Skeletal muscle cell (primary cell): ENCODE results near the gene GPR152.

Experiments used
- DNase-seq: peaks from one replicate; pipeline ENCODE4 v3.0.0-alpha.2; 2010; ENCODE audit warnings: low read depth
- H3K4me3 ChIP-seq: 2 replicates; pipeline ENCODE4 v1.5.1; 2011; ENCODE audit warnings: low read depth, mild to moderate bottlenecking, control low read depth, low read length, moderate library complexity

Gene GPR152, protein sequence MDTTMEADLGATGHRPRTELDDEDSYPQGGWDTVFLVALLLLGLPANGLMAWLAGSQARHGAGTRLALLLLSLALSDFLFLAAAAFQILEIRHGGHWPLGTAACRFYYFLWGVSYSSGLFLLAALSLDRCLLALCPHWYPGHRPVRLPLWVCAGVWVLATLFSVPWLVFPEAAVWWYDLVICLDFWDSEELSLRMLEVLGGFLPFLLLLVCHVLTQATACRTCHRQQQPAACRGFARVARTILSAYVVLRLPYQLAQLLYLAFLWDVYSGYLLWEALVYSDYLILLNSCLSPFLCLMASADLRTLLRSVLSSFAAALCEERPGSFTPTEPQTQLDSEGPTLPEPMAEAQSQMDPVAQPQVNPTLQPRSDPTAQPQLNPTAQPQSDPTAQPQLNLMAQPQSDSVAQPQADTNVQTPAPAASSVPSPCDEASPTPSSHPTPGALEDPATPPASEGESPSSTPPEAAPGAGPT

DNA sequence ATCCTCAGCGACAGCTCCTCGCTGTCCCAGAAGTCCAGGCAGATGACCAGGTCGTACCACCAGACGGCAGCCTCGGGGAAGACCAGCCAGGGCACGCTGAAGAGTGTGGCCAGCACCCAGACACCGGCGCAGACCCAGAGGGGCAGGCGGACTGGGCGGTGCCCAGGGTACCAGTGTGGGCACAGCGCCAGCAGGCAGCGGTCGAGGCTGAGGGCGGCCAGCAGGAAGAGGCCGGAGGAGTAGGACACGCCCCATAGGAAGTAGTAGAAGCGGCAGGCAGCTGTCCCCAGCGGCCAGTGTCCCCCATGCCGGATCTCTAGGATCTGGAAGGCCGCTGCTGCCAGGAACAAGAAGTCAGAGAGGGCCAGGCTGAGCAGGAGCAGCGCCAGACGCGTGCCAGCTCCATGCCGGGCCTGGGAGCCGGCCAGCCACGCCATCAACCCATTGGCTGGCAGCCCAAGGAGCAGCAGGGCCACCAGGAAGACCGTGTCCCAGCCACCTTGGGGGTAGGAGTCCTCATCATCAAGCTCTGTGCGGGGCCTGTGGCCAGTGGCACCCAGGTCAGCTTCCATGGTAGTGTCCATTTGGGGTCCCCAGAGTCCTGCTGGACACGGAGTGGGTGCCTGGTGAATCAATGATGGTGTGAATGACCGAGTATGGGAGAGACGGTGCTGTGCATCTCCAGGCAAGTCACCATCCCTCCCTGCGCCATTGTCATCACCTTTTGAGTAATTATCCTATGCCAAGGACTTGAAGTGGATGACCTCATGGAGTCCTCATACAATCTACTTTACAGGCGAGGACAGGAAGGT lies at the start of gene GPR152:
TSS of gene GPR152 (minus strand) at position 589 of the 812 bp plus-strand sequence. CDS start at position 584, 5 bp downstream.
- no peak within 1 kb of the TSS for H3K4me3 ChIP-seq
- no peak for DNase-seq

DNA sequence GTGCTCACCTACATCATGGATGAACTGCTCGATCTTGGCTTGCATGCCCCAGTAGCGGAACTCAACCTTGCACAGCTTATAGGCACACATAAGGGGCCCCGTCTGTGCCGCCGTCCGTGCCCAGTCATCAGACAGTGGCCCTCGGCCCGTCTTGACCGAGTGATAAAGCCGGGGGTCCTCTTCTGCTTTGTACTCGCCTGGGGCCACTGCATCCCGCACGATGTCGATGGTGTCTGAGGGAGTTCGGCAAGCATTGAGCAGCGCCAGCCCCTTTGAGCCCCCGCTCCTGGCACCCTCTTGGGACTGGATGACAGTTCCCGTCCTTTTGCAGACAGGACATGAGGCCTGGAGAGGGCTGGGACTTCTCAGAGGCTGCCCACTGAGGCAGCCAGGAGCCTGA lies 49.3 kb upstream of the GPR152 start:
- no peak overlapping the region for H3K4me3 ChIP-seq
- DNase-seq: no peak

DNA sequence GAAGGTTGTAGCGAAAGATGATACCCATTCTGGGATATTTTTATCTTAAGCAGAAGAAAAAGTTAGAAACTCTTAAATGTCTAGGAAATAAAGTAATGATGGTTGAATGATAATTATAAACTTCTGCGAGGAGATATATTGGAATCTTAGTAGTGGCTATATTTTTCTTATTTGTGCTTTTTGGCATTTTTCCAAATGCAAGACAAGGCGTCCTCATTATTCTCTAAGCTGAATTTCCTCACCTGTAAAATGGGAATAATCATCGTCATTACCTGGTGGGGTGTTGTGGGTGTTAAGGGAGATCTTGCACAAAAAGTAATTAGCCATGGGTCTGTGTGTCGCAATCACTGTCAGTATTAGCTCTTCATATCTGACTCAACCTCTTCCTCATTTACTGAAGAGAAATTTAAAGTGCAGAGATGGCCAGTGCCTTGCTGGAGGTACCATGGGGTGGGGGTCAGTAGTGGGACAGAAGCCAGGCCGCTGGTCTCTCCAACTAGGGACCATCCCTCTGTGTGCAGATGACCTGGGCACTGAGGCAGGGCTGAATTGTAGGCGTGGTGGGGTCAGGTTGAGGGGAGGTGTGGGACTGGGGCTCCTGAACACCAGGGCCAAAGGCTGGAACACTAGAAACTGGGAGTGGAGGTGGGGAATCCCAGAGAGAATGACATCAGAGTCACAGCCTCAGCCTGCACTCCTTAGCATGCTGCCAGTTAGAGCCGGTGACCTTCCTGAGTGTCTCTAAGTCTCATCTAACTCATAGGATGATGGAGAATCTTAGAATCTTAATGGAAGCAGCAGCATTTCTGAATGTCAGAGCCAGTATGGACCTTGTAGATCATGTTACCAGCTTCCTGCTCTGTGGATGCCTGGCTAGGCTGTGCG lies 48.5 kb upstream of the GPR152 start:
- no peak for DNase-seq

DNA sequence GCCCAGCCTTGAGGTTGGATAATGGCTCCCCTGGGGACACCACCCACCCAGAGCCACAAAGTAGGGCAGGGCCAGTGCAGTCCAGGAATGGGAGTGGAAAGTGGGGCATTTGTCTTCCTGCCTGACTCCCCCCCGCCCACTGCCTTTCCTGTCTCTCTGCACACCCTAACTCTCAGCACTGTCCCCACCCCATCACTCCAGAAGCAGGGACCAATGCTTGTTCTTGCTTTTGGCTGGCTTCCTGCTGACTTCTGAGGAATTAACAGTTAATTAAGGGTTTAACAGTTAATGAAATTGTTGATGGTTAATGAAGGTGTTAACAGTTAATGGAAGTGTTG lies 47.9 kb upstream of the GPR152 start:
- DNase-seq: no peak
- no peak overlapping the region for H3K4me3 ChIP-seq

More for the DNA sequence above, 48.5 kb upstream of the GPR152 start:
- H3K4me3 ChIP-seq: no peak overlapping the region

DNA sequence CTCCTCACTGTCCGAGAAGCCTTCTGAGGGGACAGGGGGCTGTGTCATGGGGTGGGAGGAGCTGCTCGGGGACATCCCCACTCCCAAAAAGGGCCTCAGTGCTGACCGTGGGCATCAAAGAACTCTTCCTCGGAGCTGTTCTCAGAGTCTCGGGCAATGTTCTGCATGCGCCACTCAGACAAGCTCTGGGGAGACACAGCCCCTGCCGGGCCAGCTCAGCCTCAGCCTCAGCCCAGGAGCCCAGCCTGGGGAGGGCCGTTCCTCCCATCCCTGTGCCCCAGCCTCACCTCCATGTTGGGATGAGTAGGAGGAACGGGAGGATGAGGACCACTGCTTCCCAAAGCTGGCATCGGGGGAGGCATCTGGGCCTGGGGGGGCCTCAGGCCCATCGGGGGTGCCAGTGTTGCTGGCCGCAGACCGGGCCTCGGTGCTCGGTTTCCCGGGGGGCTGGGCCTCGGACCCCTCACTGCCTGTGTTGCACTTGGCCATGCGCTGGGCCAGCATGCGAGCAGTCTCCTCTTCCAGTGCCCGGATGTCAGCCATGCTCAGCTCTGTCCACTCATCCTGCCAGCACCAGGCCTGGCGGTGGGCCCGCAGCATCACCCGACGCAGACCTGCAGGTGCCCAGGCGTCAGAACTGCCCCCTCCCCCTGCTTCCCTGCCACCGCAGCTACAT lies 47.4 kb upstream of the GPR152 start:
- H3K4me3 ChIP-seq: no peak overlapping the region
- DNase-seq: no peak

DNA sequence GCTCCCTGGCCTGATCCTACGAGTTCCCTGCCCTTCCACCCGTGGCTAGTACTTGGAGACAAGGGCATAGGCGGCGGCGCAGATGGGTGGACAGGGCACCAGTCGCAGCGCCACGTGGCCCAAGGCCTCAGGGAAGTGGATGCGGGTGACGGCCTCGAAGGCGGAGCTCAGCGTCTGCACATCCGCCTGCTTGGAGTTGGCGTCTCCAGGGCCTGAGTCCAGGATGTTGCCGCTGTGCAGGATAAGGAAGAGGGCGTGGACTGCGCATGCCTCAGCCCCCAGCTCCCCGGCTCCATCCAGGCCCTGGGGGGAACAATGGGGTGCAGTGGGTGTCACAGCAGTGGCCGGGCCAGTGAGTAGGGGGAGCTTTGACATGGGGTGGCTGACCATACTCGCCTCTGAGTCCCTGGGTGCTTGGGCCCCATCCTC lies 46.0 kb upstream of the GPR152 start:
- DNase-seq: no peak
- no peak overlapping the region for H3K4me3 ChIP-seq

DNA sequence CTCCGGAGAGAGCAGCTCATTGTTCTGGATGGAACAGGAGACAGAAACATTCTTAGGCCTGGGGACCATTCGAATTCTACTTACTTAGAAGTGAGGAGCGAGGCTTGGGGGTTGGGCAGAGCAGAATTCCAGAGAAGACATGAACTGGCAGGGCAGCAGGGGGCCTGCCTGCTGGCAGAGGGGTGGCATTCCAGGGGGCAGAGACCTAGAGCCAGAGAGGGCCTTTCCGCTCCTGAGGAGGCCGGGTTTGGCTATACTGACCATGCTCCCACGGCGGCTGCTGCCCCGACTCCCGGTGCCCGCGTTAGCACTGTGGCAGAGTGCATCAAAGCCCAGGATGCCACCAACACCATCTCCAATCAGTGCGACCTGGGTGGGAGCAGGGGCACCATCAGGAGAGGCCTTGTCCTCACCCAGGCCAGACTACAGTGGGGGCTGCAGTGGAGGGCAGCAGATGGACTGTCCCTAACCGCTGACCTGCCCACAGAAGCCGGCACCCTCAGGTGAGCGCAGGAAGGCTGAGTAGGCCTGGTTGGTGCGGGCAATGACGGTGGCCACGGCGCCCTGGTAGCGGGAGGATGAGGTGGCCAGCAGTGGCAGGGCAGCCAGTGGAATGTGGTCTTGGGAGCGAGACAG lies 45.2 kb upstream of the GPR152 start:
- H3K4me3 ChIP-seq: no peak overlapping the region
- no peak for DNase-seq

DNA sequence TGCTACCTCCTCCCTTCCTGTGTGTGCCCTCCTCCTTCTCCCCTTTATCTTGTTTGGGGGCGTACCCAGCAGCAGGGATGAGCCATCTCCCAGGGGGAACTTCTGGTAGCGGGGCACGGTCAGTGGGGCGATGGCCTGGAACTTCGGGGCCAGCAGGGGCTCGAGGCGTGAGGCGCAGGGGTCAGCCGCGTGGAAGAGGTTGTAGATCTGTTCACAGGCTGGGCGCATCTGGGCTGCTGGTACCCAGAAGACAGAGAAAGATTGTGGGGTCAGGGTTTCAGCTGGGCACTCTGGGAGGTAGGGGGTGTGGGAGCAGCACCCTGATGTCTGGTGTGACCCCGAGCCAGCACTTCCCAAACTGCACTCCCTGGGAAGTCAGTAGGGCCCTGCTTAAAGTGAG lies 43.6 kb upstream of the GPR152 start:
- DNase-seq: no peak
- H3K4me3 ChIP-seq: no peak overlapping the region

DNA sequence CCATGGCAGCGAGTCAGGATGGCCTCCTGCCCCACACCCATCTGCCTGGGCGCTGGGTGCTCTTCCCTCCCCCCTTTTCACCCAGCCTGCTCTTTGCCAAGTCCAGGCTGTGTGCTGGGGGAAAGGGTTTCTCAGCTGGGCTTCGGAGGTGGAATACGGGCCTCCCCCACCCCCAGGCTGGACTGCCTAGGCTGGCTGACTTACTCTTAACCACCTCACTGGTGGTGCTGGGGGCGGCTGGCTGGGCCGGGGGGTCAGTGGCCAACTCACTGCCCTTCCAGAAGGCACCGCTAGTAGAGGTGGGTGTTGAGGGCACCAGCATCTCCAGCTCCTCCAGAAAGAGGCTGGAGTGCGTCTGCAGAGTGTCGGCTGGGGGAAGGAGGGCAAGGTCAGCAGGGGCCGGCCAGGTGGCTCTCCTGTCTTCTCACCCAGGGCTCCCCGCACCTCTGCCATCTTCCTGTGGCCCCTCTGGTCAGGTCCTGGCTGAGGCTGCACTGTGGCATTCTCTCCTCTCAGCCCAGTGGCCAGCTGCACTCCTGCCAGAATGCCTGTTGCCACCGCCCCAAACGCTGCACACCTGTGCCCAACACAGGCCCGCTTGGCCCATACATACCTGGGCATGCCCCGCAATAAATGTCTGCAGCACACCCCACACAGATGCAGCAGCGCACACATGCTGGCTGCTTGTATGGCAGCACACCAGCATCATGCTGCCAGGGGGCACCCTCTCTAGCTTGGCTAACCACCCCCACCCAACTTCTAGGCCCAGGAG lies 42.9 kb upstream of the GPR152 start:
- no peak for DNase-seq
- H3K4me3 ChIP-seq: no peak overlapping the region

DNA sequence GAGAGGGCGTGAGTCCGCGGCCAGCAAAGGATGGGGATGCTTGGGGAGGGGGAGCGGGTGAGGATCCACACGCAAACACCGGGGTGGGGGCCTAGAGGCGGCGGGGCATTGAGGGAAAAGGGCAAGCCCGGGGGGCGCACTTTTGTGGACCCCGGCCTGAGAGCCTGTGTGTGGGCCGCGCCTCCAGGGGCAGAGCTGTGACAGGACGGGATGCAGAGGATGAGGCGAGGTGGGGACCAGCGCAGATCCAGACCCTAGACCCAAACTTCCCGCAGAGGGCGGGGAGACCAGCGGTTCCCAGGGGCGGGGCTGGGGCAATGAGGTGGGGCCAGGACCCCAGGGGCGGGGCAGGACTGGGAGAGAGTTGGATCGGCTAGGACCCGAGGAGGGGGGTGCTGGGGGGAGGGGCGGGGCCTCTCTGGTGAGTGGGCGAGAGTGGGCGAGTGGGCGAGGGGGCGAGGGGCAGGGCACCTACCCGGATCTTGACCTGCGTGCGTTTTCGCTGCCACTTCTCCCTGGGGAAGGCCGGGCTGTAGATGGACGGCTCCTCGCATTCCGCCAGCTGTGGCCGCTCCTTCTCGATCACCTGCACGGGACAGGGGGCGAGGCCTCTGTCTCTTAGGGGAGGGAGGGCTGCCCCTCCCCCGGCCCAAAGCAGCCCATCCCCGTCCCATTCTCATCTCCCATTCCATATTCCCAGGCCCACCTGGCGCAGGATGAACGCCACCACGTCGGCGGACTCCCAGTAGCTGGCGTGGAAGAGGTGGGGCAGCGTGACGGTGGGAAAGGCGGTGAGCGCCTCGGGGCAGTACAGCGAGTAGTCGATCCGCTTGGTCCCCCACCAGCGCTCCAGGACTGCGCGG lies 42.1 kb upstream of the GPR152 start:
- no peak overlapping the region for H3K4me3 ChIP-seq
- DNase-seq: no peak

DNA sequence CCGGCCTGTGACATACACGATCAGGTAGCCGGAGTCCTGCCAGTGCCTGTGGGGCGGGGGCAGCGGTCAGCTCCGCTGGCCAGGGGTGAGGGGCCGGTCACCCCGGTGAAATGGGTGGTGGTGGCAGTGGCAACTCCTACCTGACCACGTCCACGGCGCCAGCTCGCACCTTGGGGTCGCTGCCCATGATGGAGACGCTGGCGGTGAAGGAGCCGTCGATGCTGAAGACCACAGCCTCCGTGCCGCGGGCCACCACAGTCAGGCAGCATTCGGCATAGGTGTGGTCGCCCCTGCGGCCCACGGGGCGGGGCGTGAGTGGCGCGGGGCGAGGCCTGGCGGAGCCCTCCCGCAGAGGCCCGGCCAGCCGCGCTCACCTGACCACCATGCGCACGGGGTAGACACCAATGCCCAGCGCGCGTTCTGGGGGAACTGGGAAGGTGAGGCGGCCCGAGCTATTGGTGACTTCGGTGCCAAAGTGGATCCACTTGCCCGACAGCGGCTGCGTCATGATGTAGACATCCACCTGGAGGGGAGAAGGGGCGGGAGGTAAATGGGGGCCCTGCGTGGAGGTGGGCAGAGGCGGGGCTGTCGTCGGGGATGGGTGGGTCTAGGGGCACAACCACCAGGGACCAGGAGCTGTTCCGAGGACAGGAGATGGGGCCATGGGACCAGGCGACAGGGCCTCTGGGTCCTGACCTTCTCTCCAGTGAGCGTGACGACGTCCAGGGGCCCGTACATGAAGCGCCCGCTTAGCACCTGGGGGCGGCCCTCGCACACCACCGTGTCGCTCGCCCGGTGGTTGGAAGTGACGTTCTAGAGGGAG lies 41.2 kb upstream of the GPR152 start:
- DNase-seq: no peak
- no peak overlapping the region for H3K4me3 ChIP-seq

DNA sequence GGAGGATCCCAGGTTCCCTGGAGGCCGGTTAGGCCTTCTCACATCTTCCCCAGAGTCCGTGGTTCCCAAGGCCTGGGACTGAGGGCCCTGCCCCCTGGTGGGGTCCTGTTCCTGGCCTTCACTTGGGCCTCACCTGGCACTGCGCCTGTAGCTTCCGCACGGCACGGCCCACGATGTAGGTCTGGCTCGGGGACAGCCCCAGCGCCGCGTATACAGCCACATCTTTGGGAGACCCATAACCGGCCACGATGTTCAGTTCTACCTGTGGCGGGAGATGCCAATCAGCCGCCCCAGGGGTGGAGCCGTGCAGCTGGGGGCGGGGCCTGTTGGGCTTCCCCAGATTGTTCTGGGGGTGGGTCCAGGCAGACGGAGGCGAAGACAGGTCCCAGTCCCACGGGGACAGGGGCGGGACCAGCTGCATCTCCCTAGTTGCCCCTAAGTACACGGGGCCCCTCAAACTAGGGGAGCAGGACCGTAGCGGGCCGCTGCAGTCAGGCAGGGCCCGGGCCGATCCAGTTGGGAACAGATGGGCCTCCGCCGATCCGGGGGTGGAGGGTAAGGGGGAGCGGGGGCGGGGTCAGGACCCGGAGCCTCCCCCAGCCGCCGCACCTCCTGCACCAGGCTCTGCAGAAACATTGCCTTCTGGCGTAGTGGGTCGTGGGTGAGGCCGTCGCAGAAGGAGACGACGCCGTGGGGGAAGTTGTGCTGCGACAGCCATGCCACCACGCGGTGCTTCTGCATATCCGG lies 40.4 kb upstream of the GPR152 start:
- no peak for DNase-seq
- no peak overlapping the region for H3K4me3 ChIP-seq

DNA sequence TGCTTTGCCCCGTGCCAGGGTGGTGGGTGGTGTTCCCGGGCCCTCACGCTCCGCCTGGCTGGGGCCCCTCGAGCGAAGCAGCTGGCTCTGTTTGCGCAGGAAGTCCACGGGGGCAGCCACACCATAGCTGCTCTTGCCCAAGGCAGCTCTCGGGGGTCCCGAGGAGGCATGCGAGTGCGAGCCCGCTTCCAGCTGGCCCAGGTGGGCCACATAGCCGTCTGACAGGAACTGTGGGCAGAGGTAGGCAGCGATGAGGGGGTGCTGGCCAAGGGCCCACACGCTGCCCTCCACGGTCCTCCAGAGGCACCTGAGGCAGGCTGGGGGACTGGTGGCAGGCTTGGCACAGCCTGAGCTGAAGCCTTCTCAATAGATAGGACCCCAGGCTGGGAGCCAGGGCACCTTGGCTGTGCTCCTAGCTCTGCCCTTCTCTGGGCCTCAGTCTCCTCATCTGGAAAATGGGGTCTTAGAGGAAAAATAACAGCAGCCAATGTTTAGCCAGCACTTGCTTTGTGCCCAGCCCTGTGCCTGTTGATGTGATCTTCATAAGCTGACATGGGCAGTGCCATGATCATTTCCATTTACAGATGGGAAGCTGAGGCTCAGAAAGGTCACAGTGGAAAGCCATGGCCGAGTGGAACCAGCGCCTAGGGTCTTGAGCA lies 39.7 kb upstream of the GPR152 start:
- DNase-seq: no peak
- H3K4me3 ChIP-seq: no peak overlapping the region

DNA sequence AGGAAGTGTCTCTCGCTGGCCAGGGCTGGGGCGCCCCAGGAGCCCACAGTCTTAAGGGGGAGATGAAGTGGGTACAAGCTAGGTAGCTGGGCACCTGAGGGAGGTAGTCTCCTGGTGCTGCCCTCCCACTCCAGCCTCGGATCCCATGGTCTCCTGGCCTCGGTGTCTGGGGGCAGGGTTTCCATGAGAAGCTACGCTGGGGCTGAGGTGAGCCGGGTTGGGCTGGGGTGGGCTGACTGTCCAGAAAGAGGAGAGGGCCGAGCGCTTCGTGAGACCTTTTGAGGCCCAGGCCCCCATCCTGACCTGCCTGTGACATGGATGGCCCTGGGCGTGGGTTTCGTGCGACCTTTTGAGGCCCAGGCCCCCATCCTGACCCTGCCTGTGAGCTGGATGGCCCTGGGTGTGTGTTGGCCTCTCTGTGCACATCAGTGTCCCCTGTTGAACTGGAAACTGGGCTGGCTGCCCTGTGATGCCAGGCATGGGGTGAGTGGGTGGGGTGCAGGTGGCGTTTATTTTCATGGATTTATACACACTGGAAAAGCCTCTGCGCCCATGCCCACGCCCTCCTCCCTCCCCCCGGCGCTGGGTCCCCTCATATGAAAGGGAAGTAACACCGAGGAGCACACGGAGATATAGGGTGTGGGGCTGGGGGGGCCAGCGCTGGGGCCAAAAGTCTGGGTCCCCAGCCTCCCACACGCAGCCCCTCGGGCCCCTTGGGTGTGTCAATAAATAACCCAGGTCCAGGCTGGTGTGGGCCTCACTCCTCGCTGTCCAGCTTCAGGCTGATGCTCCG lies 38.9 kb upstream of the GPR152 start:
- DNase-seq: no peak
- H3K4me3 ChIP-seq: no peak overlapping the region

DNA sequence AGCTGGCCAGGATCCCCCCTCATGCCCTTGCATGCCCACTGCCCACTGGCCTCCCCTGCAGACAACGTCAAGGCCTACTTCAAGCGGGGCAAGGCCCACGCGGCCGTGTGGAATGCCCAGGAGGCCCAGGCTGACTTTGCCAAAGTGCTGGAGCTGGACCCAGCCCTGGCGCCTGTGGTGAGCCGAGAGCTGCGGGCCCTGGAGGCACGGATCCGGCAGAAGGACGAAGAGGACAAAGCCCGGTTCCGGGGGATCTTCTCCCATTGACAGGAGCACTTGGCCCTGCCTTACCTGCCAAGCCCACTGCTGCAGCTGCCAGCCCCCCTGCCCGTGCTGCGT lies 38.2 kb upstream of the GPR152 start:
- H3K4me3 ChIP-seq: no peak overlapping the region
- DNase-seq: no peak
